ENCODE measurements around the gene HSH2D. TPM values are rescaled to one million over a fixed set of nuclear protein-coding genes. Genes with fewer than 3 reads are reported as not detected.

The HSH2D gene
- total RNA-seq, 1 donor from 2014 or later, result not detected

DNA sequence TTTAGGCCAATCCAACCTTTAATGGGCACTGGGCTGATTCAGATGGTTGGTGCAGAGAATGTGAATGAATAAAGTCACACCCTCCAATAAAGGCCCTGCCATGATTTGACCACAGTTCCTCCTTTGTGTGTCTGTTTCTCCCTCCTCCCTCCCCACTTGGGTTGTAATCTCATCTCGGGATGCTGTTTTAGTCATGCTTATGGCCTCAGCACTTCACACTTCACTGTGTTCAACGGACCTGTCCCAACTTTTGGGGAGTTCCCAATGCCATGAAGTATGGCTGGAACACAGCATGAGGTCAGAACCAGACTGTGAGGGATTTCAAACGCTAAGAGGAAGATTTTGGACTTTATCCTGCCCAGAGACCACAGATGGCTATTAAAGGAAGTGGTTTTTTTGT is 37.4 kb upstream of the HSH2D start:
- no peak for DNase-seq
- TF ChIP-seq, protein P1, sequence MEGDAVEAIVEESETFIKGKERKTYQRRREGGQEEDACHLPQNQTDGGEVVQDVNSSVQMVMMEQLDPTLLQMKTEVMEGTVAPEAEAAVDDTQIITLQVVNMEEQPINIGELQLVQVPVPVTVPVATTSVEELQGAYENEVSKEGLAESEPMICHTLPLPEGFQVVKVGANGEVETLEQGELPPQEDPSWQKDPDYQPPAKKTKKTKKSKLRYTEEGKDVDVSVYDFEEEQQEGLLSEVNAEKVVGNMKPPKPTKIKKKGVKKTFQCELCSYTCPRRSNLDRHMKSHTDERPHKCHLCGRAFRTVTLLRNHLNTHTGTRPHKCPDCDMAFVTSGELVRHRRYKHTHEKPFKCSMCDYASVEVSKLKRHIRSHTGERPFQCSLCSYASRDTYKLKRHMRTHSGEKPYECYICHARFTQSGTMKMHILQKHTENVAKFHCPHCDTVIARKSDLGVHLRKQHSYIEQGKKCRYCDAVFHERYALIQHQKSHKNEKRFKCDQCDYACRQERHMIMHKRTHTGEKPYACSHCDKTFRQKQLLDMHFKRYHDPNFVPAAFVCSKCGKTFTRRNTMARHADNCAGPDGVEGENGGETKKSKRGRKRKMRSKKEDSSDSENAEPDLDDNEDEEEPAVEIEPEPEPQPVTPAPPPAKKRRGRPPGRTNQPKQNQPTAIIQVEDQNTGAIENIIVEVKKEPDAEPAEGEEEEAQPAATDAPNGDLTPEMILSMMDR (IDR thresholded peaks at IDR 0.05; ENCODE audit: partially characterized antibody, unreplicated experiment), result no peak
- no peak overlapping the region for H3K27ac Mint-ChIP-seq (ENCODE audit: unreplicated experiment)

DNA sequence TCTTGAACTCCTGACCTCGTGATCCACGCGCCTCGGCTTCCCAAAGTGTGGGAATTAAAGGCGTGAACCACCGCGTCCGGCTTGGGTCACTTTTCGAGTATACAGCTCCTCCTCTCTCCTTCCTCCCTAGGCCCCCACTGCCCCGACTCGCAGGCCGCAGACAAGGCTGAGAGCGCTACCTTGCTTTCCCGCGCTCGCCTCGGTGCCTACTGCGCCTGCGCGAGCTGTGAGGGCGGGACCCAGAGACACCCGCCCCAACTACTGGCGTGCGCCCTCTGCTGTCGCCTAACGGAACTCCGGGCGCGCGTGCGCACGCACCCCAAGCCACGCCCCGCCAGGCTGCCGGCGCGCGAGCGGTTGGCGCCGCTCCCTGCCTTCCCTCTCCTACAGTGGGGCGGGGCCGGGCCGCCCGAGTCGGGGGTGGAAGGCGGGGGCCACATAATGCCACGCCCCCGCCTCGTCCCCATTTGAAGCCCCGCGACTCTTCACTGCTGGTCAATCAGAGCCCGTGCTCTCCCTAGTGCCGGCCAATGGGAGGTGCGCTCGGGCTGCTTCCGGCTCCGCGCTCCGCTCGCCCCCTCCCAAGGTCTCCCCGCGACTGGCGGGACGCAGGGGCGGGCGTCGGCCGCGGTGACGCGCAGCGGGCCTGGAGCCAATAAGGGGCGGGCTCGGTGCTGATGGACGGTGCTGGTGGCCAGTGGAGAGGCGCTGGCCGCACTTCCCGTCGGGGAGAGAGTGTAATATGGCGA is 32.2 kb upstream of the HSH2D start, which contains the start of gene RAB8A:
Gene RAB8A (plus strand): TSS at position 730 of the 749 bp plus-strand sequence. CDS start 13 bp downstream, at position 743.
- TF ChIP-seq, protein P1 (IDR thresholded peaks at IDR 0.05; ENCODE audit: partially characterized antibody, unreplicated experiment), result peak; percentile 99
- peaks cover 2% of the 10 kb centered on the region for H3K27me3 Mint-ChIP-seq (ENCODE audit: unreplicated experiment)
- H3K4me1 Mint-ChIP-seq (ENCODE audit: low read depth, unreplicated experiment), result no peaks in the 10 kb centered on the region
- no peaks in the 10 kb centered on the region for H3K36me3 Mint-ChIP-seq (ENCODE audit: unreplicated experiment)
- peak within 1 kb of the TSS; percentile 94 for H3K4me3 Mint-ChIP-seq (ENCODE audit: unreplicated experiment)
- peak within 1 kb of the TSS; percentile 79 for H3K27ac Mint-ChIP-seq (ENCODE audit: unreplicated experiment)
- DNase-seq, result peak; percentile 98
- peaks cover 4% of the 10 kb centered on the region for H3K9me3 Mint-ChIP-seq (ENCODE audit: unreplicated experiment)

More for the DNA sequence above, 37.4 kb upstream of the HSH2D start:
- Mint-ChIP-seq H3K4me1 (ENCODE audit: low read depth, unreplicated experiment) (no peaks in the 10 kb centered on the region), H3K36me3 (ENCODE audit: unreplicated experiment) (peaks cover 2% of the 10 kb centered on the region), H3K9me3 (ENCODE audit: unreplicated experiment) (peaks cover 8% of the 10 kb centered on the region), H3K4me3 (ENCODE audit: unreplicated experiment) (no peak overlapping the region), H3K27me3 (ENCODE audit: unreplicated experiment) (peaks cover 2% of the 10 kb centered on the region)

DNA sequence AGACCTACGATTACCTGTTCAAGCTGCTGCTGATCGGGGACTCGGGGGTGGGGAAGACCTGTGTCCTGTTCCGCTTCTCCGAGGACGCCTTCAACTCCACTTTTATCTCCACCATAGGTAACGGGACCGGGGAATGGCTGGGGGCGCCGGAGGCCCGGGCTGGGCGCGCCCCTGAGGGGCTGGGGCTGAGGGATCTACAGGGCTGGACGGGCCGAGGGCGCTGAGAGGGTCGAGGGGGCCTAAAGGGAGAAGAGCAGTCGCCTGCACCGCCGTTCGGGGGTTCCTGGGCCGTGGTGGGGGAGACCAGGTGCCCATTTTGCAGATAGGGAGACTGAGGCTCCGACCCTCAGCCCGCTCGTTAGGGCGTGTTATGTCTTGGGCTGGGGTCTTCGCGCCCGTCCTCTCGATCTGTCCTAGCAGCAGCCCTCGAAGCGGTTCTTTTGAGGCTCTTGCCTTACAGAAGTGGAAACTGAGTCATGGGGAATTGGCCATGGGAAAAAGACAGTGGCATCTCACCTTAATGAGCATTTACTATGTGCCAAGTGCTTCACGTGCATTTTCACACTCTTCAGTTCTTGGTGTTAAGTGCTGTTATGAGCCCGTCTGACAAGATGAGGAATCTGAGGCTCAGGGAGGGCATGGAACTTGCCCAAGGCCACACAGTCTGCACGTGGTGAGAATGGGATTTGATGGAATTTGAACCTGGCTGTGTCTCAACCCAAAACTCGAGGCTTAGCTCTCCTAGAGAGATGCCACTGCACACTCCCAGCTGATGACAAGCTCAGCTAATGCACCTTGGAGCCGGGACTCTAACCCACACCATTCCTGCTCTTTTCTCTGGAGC is 31.4 kb upstream of the HSH2D start:
- Mint-ChIP-seq H3K36me3 (ENCODE audit: unreplicated experiment) (no peaks in the 10 kb centered on the region), H3K4me1 (ENCODE audit: low read depth, unreplicated experiment) (no peaks in the 10 kb centered on the region), H3K9me3 (ENCODE audit: unreplicated experiment) (peaks cover 4% of the 10 kb centered on the region), H3K4me3 (ENCODE audit: unreplicated experiment) (peak overlapping the region; percentile 94), H3K27me3 (ENCODE audit: unreplicated experiment) (peaks cover 2% of the 10 kb centered on the region), H3K27ac (ENCODE audit: unreplicated experiment) (peak overlapping the region; percentile 79)
- DNase-seq, result no peak
- TF ChIP-seq, protein P1 (IDR thresholded peaks at IDR 0.05; ENCODE audit: partially characterized antibody, unreplicated experiment), result no peak

DNA sequence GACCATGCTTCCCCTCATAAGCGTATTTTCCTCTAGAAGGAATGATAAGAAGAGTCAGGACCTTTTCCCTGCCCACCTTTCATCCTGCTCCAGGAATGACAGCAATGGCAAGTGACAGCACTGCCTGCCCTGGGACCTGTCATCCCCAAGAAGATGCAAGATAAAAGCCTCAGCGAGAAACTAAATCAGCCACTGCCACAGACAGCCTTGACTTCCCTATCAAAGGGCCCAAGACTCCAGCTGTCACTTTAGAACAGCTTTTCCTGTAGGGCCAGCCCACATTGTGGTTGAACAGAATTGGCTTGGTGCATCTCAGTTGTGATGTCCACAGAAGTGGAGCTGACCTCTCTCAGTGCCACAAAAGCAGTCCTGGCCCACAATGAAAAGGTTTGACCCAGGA is 30.7 kb upstream of the HSH2D start:
- H3K27me3 Mint-ChIP-seq (ENCODE audit: unreplicated experiment), result no peaks in the 10 kb centered on the region
- no peak for DNase-seq
- H3K9me3 Mint-ChIP-seq (ENCODE audit: unreplicated experiment), result peaks cover 5% of the 10 kb centered on the region
- no peaks in the 10 kb centered on the region for H3K36me3 Mint-ChIP-seq (ENCODE audit: unreplicated experiment)
- no peaks in the 10 kb centered on the region for H3K4me1 Mint-ChIP-seq (ENCODE audit: low read depth, unreplicated experiment)
- TF ChIP-seq, protein P1 (IDR thresholded peaks at IDR 0.05; ENCODE audit: partially characterized antibody, unreplicated experiment), result no peak
- peak overlapping the region; percentile 94 for H3K4me3 Mint-ChIP-seq (ENCODE audit: unreplicated experiment)
- H3K27ac Mint-ChIP-seq (ENCODE audit: unreplicated experiment), result peak overlapping the region; percentile 38

Data from glutamatergic neuron (in vitro differentiated cells).